BJ (cell line): ENCODE measurements around the gene SLC8A1. TPM values are rescaled to one million over a fixed set of nuclear protein-coding genes. Genes with fewer than 3 reads are reported as not detected.

ENCODE experiments used
- CTCF ChIA-PET: fragments of 350-600 bp; formaldehyde crosslinking; extraction: SDS; loops from one replicate; lab custom pipeline; 2021; ENCODE audit warnings: antibody characterized with exemption, inconsistent platforms; lab: Yijun Ruan, JAX
- POLR2A ChIA-PET: fragments of 300-600 bp; sonication (Branson Sonifier 250); formaldehyde crosslinking; extraction: SDS; loops from one replicate; lab custom pipeline; 2021; ENCODE audit warnings: antibody characterized with exemption; lab: Charles Lee
- DNase-seq: peaks from one replicate; pipeline ENCODE4 v3.0.0-alpha.2; 2011; ENCODE audit warnings: low read depth
- H3K27me3 ChIP-seq: 2 replicates; pipeline ENCODE4 v1.6.0; 2011; ENCODE audit warnings: low read length; ENCODE audit not compliant: control insufficient read depth, insufficient read depth
- H3K36me3 ChIP-seq: 2 replicates; pipeline ENCODE4 v1.5.1; 2011; ENCODE audit warnings: low read length; ENCODE audit not compliant: control insufficient read depth, insufficient read depth
- H3K4me3 ChIP-seq: 2 replicates; pipeline ENCODE4 v1.5.1; 2011; ENCODE audit warnings: low read depth, mild to moderate bottlenecking, control low read depth, low read length
- CTCF ChIP-seq: IDR thresholded peaks from 2 replicates; pipeline ENCODE4 v1.5.1; 2011; ENCODE audit warnings: low read depth, mild to moderate bottlenecking, control low read depth, inconsistent platforms, low read length, moderate library complexity; ENCODE audit not compliant: insufficient read depth
- polyA plus RNA-seq: library from polyadenylated mRNA; depleted of rRNA; stranded (reverse); fragments of >200 nt; gene quantifications from 2 replicates; pipeline ENCODE4 v1.2.3, GENCODE V29; 2011

SLC8A1 gene
- polyA plus RNA-seq, 1 experiment, result 18.5 TPM

GRCh38 chr2:40418614-40419363 lies 33.1 kb downstream of the SLC8A1 start:
- no peaks in the 10 kb centered on the region for H3K27me3 ChIP-seq
- no peak overlapping the region for H3K4me3 ChIP-seq
- ChIA-PET CTCF (interaction anchor here (0.8 to 1.5 kb wide), 4 partner anchors 10 to 91 kb away, joined by 3 read pairs; no protein-coding TSS in a partner anchor), POLR2A (interaction anchor here (0.5 to 0.7 kb wide), 2 partner anchors 13 to 53 kb away, joined by 3 to 4 read pairs; no protein-coding TSS in a partner anchor)
- H3K36me3 ChIP-seq, result no peaks in the 10 kb centered on the region
- TF ChIP-seq CTCF, result no peak
- DNase-seq, result no peak

- POLR2A ChIA-PET, result interaction anchor here (1.2 kb wide), 1 partner anchor 11 kb away, joined by 3 read pairs; no protein-coding TSS in a partner anchor
- DNase-seq, result no peak
- Histone ChIP-seq H3K27me3 (no peaks in the 10 kb centered on the region), H3K4me3 (no peak overlapping the region), H3K36me3 (no peaks in the 10 kb centered on the region)
- CTCF ChIA-PET, result no interaction called here
- no peak for TF ChIP-seq CTCF
These were observed 35.4 kb downstream of the SLC8A1 start for GRCh38 chr2:40416486-40416885.

- H3K36me3 ChIP-seq, result no peaks in the 10 kb centered on the region
- ChIA-PET POLR2A (no interaction called here), CTCF (no interaction called here)
- TF ChIP-seq CTCF, result no peak
- no peak overlapping the region for H3K4me3 ChIP-seq
- no peaks in the 10 kb centered on the region for H3K27me3 ChIP-seq
- DNase-seq, result no peak
These were observed 36.5 kb downstream of the SLC8A1 start for GRCh38 chr2:40415391-40415790.

- POLR2A ChIA-PET, result no interaction called here
- DNase-seq, result no peak
These were observed 39.4 kb downstream of the SLC8A1 start for GRCh38 chr2:40412456-40412855.

More at GRCh38 chr2:40412456-40412855, 39.4 kb downstream of the SLC8A1 start:
- TF ChIP-seq CTCF, result no peak
- no peaks in the 10 kb centered on the region for H3K27me3 ChIP-seq
- CTCF ChIA-PET, result no interaction called here
- H3K4me3 ChIP-seq, result no peak overlapping the region
- H3K36me3 ChIP-seq, result no peaks in the 10 kb centered on the region
